ENCODE measurements around the gene HRH3. TPM values are rescaled to one million over a fixed set of nuclear protein-coding genes. Genes with fewer than 3 reads are reported as not detected.

Gene HRH3
- total RNA-seq, 4 donors from 2014 or later = not detected

DNA sequence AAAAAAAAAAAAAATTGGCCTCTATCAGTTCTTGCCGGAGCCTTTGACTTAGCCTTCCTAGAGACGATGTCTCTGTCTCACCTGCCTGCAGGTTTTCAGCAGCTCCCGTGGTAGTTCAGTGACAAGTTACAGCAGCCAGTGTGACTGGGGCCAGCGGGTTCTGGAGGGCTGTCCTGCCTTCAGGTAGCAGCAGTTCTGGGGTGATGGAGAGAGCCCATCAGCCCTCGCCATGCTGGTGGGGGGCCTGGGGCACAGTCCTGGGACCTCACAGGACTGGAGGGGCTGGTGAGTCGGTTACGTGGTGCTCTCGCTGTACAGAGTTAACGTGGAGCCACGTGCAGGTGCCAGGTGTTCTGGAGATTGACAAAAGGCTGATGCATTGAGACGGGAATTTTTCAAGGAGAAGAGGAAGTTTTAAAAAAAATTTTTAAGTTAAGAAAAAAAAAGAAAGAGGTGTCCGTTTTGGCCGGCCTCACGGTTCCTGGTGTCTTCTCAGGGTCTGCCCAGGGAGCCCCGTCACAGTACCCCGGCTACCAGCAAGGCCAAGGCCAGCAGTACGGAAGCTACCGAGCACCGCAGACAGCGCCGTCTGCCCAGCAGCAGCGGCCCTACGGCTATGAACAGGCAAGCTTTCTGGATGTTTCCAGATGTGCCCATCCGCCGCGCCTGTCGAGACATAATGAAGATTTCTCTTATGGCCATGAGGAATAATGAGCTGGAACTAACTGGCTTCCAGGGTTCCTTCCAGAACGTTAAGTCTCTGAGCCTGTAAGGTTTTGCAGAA lies 45.9 kb downstream of the HRH3 start:
- no peaks in the 10 kb centered on the region for H3K9me3 ChIP-seq
- no peaks in the 10 kb centered on the region for H3K27me3 ChIP-seq
- TF ChIP-seq POLR2AphosphoS5 (IDR thresholded peaks at IDR 0.05) (no peak), EP300 (IDR thresholded peaks at IDR 0.05; ENCODE audit: low read depth) (no peak), POLR2A (IDR thresholded peaks at IDR 0.05) (no peak)
- TF ChIP-seq, protein P1, sequence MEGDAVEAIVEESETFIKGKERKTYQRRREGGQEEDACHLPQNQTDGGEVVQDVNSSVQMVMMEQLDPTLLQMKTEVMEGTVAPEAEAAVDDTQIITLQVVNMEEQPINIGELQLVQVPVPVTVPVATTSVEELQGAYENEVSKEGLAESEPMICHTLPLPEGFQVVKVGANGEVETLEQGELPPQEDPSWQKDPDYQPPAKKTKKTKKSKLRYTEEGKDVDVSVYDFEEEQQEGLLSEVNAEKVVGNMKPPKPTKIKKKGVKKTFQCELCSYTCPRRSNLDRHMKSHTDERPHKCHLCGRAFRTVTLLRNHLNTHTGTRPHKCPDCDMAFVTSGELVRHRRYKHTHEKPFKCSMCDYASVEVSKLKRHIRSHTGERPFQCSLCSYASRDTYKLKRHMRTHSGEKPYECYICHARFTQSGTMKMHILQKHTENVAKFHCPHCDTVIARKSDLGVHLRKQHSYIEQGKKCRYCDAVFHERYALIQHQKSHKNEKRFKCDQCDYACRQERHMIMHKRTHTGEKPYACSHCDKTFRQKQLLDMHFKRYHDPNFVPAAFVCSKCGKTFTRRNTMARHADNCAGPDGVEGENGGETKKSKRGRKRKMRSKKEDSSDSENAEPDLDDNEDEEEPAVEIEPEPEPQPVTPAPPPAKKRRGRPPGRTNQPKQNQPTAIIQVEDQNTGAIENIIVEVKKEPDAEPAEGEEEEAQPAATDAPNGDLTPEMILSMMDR (IDR thresholded peaks at IDR 0.05) = no peak
- WGBS, 2 donors (ENCODE audit: low coverage in 1 of 2) = 94 to 100% methylated on average over 6 to 28 of the region's 28 CpGs
- intact Hi-C loops (cut with DNase I; ENCODE audit: low total_unique reads) (no loop called here), in situ Hi-C loops (cut with MboI; ENCODE audit: low pct_ligation_motif_present in 1 of 4, low pct_unique_long_range_greater_than_20kb in 1 of 4, low sequenced_read_pairs in 3 of 4) (no loop called here)
- H3K4me3 ChIP-seq = no peak overlapping the region
- DNase-seq = no peak
- no peaks in the 10 kb centered on the region for H3K4me1 ChIP-seq
- H3K27ac ChIP-seq = no peak overlapping the region
- peaks cover 0 to 4% (median 0%) of the 10 kb centered on the region in 4 donors for H3K36me3 ChIP-seq

DNA sequence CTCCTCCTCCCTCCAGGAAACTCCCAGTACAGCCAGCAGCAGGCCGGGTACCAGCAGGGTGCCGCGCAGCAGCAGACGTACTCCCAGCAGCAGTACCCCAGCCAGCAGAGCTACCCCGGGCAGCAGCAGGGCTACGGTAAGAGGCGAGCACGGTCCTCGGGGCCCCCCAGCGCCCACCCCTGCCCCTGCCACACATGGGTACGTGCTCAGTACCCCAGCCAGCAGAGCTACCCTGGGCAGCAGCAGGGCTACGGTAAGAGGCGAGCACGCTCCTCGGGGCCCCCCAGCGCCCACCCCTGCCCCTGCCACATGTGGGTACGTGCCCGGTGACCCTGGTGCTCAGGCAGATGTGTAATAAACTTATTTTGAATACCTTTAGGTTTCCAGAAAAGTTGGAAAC lies 47.4 kb downstream of the HRH3 start:
- H3K4me1 ChIP-seq = no peaks in the 10 kb centered on the region
- in situ Hi-C loops (cut with MboI; ENCODE audit: low pct_ligation_motif_present in 1 of 4, low pct_unique_long_range_greater_than_20kb in 1 of 4, low sequenced_read_pairs in 3 of 4) = no loop called here
- H3K27me3 ChIP-seq = no peaks in the 10 kb centered on the region
- H3K4me3 ChIP-seq = no peak overlapping the region
- H3K9me3 ChIP-seq = no peaks in the 10 kb centered on the region
- peaks cover 0 to 7% (median 0%) of the 10 kb centered on the region in 4 donors for H3K36me3 ChIP-seq
- no peak overlapping the region for H3K27ac ChIP-seq
- no peak for TF ChIP-seq POLR2A (IDR thresholded peaks at IDR 0.05)
- TF ChIP-seq POLR2AphosphoS5 (IDR thresholded peaks at IDR 0.05) = no peak
- TF ChIP-seq EP300 (IDR thresholded peaks at IDR 0.05; ENCODE audit: low read depth) = no peak
- TF ChIP-seq, protein P1 (IDR thresholded peaks at IDR 0.05) = no peak
- DNase-seq = no peak
- 97% methylated on average over 18 of the region's 18 CpGs; no CpG with 5 or more reads in 1 of the 2 donors for WGBS, 2 donors (ENCODE audit: low coverage in 1 of 2)
- intact Hi-C loops (cut with DNase I; ENCODE audit: low total_unique reads) = no loop called here

DNA sequence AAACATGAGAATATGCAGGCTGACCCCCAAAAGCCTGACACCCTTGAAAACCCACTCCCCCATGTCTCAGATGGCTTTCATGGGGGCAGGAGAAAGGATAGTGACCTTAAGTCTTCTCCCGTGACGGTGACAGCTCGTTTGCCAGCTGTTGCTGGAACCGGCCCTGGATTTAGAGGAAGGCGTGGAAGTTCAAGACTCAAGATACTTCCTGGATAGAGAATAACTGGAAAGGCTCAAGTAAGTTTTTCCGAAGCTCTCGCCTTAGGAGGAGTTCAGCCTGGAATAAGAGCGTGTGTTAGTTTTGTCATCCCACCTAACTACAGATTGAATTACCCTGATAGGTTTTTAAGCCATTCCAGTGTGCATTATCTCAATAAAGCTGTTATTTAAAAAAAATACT lies 48.8 kb downstream of the HRH3 start:
- in situ Hi-C loops (cut with MboI; ENCODE audit: low pct_ligation_motif_present in 1 of 4, low pct_unique_long_range_greater_than_20kb in 1 of 4, low sequenced_read_pairs in 3 of 4) = no loop called here
- Histone ChIP-seq H3K36me3 (peaks cover 0 to 9% (median 0%) of the 10 kb centered on the region in 4 donors), H3K27me3 (no peaks in the 10 kb centered on the region), H3K27ac (no peak overlapping the region), H3K9me3 (no peaks in the 10 kb centered on the region), H3K4me1 (no peaks in the 10 kb centered on the region), H3K4me3 (no peak overlapping the region)
- WGBS, 2 donors (ENCODE audit: low coverage in 1 of 2) = 91 to 100% methylated on average over 2 to 8 of the region's 8 CpGs
- no peak for TF ChIP-seq POLR2A (IDR thresholded peaks at IDR 0.05)
- TF ChIP-seq EP300 (IDR thresholded peaks at IDR 0.05; ENCODE audit: low read depth) = no peak
- TF ChIP-seq, protein P1 (IDR thresholded peaks at IDR 0.05) = no peak
- TF ChIP-seq POLR2AphosphoS5 (IDR thresholded peaks at IDR 0.05) = no peak
- intact Hi-C loops (cut with DNase I; ENCODE audit: low total_unique reads) = no loop called here
- DNase-seq = no peak

DNA sequence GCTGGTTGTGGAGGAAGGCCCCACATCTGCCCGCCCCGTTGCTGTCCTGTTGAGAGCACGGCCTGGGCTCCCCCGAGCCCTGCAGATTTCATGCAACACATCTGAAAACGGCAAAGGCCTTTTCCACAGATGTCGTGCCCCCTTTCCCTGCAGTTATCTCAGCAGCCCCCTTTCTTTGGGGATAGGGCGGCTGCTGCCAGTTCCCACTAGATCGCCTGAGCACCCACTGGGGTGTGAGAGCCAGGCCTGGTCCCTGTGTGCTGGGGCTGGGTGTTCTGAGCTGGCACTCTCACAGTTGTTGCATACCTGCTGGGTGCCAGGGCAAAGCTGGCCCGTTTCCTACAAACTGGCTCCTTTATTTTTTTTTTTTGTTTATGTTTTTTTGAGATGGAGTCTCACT lies 49.5 kb downstream of the HRH3 start:
- no peak overlapping the region for H3K4me3 ChIP-seq
- H3K4me1 ChIP-seq = no peaks in the 10 kb centered on the region
- intact Hi-C loops (cut with DNase I; ENCODE audit: low total_unique reads) (no loop called here), in situ Hi-C loops (cut with MboI; ENCODE audit: low pct_ligation_motif_present in 1 of 4, low pct_unique_long_range_greater_than_20kb in 1 of 4, low sequenced_read_pairs in 3 of 4) (no loop called here)
- H3K27me3 ChIP-seq = no peaks in the 10 kb centered on the region
- no peak overlapping the region for H3K27ac ChIP-seq
- DNase-seq = no peak
- TF ChIP-seq, protein P1 (IDR thresholded peaks at IDR 0.05) = no peak
- TF ChIP-seq EP300 (IDR thresholded peaks at IDR 0.05; ENCODE audit: low read depth) (no peak), POLR2A (IDR thresholded peaks at IDR 0.05) (no peak), POLR2AphosphoS5 (IDR thresholded peaks at IDR 0.05) (no peak)
- 87 to 94% methylated on average over 3 to 9 of the region's 9 CpGs for WGBS, 2 donors (ENCODE audit: low coverage in 1 of 2)
- no peaks in the 10 kb centered on the region for H3K9me3 ChIP-seq
- H3K36me3 ChIP-seq = peaks cover 0 to 16% (median under 1%) of the 10 kb centered on the region in 4 donors

Data from transverse colon (tissue), 4 donors.